ENCODE measurements around the gene RAB28.
"Not testable (repeated sequence)": the region's sequence is repeated elsewhere in the genome, so short reads cannot be mapped to it uniquely, and the experiment has no call there.

The RAB28 gene

GRCh38 chr4:13409324-13409723, 74.8 kb downstream of the RAB28 start:
- no peak for DNase-seq (ENCODE audit: low read depth)
- H3K4me3 ChIP-seq (ENCODE audit: low read depth, low read length) = no peak overlapping the region
- no peak for TF ChIP-seq CTCF (IDR thresholded peaks at IDR 0.05; ENCODE audit: insufficient read depth, low read depth, low read length, missing control alignments)

GRCh38 chr4:13406156-13406555, 78.0 kb downstream of the RAB28 start:
- DNase-seq (ENCODE audit: low read depth); H3K4me3 ChIP-seq (ENCODE audit: low read depth, low read length): not testable (repeated sequence)

- H3K4me3 ChIP-seq (ENCODE audit: low read depth, low read length) = no peak overlapping the region
- no peak for DNase-seq (ENCODE audit: low read depth)
- no peak for TF ChIP-seq CTCF (IDR thresholded peaks at IDR 0.05; ENCODE audit: insufficient read depth, low read depth, low read length, missing control alignments)
Observed at GRCh38 chr4:13403833-13404232, 80.3 kb downstream of the RAB28 start.

- DNase-seq (ENCODE audit: low read depth) = no peak
- no peak overlapping the region for H3K4me3 ChIP-seq (ENCODE audit: low read depth, low read length)
- TF ChIP-seq CTCF (IDR thresholded peaks at IDR 0.05; ENCODE audit: insufficient read depth, low read depth, low read length, missing control alignments) = no peak
Observed at GRCh38 chr4:13403326-13403725, 80.8 kb downstream of the RAB28 start.

- H3K4me3 ChIP-seq (ENCODE audit: low read depth, low read length) = no peak overlapping the region
- no peak for DNase-seq (ENCODE audit: low read depth)
- TF ChIP-seq CTCF (IDR thresholded peaks at IDR 0.05; ENCODE audit: insufficient read depth, low read depth, low read length, missing control alignments) = no peak
Observed at GRCh38 chr4:13399257-13399656, 84.9 kb downstream of the RAB28 start.

- DNase-seq (ENCODE audit: low read depth) = no peak
- H3K4me3 ChIP-seq (ENCODE audit: low read depth, low read length) = no peak overlapping the region
- TF ChIP-seq CTCF (IDR thresholded peaks at IDR 0.05; ENCODE audit: insufficient read depth, low read depth, low read length, missing control alignments) = no peak
Observed at GRCh38 chr4:13396161-13396560, 88.0 kb downstream of the RAB28 start.

- H3K4me3 ChIP-seq (ENCODE audit: low read depth, low read length); DNase-seq (ENCODE audit: low read depth): not testable (repeated sequence)
Observed at GRCh38 chr4:13389901-13390300, 94.2 kb downstream of the RAB28 start.

- H3K4me3 ChIP-seq (ENCODE audit: low read depth, low read length) = no peak overlapping the region
- DNase-seq (ENCODE audit: low read depth) = peak; percentile 20
- TF ChIP-seq CTCF (IDR thresholded peaks at IDR 0.05; ENCODE audit: insufficient read depth, low read depth, low read length, missing control alignments) = no peak
Observed at GRCh38 chr4:13386405-13387107, 97.6 kb downstream of the RAB28 start.
